Fibroblast of peridontal ligament (primary cell): ENCODE data around the gene CYP4A22.
"Not testable (repeated sequence)": the region's sequence is repeated elsewhere in the genome, so short reads cannot be mapped to it uniquely, and the experiment has no call there.

Source experiments
- DNase-seq: peaks from one replicate; pipeline ENCODE4 v3.0.0-alpha.2; 2010; ENCODE audit errors: extremely low read depth

CYP4A22 gene

DNA sequence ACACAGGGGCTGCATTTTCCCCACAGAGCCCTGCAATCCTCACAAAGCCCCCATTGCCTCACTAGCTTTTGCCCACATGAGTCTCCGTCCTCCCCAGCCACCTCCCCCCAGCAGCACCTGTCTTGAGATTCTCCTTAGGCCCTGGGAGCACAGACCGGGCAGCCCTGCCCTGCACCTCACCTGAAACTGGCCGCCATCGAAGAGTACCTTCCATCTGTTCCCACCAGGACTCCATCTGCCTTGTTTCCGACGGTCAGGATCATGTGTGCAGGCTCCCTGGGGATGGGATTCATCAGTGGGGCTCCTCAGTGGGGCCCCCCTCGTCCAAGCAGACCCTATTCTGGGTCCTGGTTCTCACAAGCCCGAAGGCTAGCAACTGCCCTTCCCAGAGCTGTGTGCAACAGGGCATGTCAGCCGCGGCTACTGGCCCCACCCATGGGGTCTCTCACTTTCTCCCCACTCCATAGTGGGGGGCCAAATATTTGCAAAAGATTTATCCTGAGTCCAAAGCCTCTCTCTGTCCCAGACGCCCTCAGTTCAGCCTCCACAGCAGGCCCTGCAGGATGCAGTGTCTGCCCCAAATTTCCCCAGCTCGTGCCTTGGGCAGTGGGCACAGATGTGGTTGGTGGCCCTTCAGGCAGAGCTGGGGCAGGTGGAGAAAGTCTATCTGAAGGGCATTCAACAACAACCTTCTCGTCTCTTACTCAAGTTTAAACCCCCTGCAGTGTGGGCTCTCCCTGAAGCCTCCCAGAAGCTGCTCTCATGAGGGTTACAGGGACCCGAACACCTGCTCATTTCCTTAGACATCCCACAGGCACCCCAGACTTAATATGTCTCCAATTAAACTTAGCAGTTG is 47.8 kb downstream of the CYP4A22 start:
- DNase-seq = no peak

- no peak for DNase-seq
Measured at GRCh38 chr1:47186267-47187185, 49.3 kb downstream of the CYP4A22 start.

DNA sequence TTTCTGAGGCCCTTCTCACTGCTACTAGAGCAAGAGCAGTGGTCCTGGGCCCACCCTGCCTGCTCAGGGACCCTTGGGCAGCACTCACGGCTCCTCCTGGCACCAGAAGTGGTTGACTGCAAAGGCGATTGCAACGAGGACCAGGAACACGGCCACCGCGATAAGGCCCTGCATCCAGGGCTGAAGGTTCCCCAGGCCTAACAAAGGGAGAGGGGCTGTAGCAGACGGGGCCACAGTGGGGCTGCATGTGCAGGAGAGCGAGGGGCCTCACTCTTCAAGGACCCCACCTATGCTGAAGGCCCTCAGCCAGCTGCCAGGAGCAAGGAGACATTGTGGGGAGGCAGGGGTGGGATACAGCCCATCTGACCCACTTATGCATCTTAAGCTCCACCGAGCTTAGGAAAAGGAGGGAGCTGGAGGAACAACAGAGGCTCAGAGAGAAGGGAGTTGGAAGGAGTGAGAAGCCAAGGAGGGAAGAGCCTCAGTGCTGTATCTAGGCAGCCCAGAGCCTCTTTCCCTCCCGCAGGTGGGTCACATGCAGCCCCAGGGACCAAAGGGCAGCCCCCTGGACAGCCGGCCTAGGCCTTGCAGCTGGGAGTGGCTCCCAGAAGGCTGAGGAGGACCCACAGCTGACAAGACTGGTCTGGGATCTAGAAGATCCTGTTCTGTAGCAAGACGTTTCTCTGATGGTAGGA is 50.1 kb downstream of the CYP4A22 start:
- DNase-seq = no peak

- no peak for DNase-seq
Measured at GRCh38 chr1:47187926-47188250, 50.6 kb downstream of the CYP4A22 start.

DNA sequence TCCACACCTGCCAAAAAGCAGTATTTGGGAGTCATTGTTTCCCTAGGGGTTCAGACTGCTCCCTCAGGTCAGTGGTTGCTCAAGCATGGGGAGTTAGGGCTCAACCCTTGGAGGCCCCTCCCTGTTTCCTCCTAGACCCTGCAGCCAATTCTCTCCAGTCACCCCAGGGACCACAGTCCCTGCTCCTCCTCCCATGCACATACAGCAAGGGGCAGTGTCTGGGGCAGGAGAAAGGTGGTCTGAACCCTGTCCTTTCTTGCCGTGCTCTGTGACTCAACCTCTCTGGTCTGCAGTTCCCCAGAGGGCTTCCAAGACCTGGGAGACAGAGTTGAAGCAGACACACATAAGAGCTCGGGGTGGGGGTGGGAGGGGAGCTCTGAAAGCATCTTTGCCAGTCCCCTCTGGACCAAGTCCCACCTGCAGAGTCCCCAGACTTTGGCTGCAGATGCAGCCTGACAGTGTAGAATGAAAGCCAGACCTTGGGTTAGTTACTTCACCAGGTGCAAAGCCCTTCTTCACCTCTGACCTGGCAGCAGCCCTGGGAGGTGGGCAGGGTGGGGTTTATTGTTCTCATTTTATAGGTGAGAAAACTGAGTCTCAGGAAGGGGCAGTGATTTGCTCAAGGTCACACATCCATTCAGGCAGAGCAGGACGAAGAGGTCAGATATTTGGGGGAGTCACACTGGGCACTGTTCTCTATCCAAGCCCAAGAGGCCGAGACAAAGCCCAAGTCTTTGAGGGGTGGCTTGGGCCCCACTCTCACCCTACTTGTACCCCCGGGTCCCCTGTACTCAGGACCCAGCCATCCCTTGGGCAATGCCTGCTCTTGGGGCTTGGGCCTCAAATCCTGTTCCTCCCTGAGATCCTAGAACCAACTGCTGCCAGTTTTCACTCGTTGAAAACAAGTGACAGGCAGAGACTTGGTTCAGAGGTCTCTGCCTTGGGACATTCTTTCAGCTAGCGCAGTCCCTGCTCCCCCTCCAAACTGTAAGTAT is 51.8 kb downstream of the CYP4A22 start:
- DNase-seq = no peak

- DNase-seq = peak; percentile 28
Measured at GRCh38 chr1:47189844-47190508, 52.7 kb downstream of the CYP4A22 start, which contains the start of gene PDZK1IP1. Gene PDZK1IP1 (minus strand): TSS chr1:47190036. CDS start chr1:47189932, 104 bp downstream.

GRCh38 chr1:47190509-47190855 is 53.2 kb downstream of the CYP4A22 start:
- DNase-seq = no peak

- DNase-seq = no peak
Measured at GRCh38 chr1:47190857-47191256, 53.6 kb downstream of the CYP4A22 start.

DNA sequence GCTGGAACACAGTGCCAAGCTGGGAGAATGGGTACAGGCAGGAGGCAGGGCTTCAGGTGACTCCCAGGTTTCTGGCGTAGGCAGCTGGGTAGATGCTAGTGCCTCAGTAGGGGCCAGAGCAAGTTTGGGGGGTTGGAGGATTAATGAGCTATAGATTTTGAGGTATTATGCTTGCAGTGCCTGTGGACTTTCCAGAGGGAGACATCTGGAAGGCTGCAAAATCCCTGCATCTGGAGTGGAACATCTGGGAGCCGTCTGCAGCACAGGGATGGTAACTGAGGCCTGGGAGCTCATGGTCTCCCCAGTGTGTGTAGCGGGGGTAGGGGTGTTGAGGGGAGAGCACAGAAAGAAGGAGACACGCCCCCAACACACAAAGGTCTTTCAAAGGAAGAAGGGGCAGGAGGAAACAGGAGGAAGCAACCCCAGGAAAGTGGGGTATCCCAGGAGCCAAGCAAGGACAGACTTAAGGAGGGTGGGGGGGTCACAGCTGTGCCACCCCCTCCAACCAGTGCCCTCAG is 54.8 kb downstream of the CYP4A22 start:
- no peak for DNase-seq

GRCh38 chr1:47192458-47193384 is 55.5 kb downstream of the CYP4A22 start:
- peak; percentile 59 for DNase-seq

DNA sequence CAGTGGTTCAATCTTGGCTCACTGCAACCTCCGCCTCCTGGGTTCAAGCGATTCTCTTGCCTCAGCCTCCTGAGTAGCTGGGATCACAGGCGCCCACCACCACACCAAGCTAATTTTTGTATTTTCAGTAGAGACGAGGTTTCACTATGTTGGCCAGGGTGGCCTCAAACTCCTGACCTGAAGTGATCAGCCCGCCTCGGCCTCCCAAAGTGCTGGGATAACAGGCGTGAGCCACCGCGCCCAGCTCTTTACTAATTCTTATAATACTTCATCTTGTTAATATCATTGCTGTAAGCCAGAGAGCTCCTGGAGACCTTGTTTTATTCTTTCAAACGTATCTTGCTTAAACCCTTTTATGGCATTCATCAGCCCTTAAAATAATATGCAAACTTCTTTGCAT is 56.3 kb downstream of the CYP4A22 start:
- not testable (repeated sequence) for DNase-seq

- DNase-seq = no peak
Measured at GRCh38 chr1:47194311-47194710, 57.1 kb downstream of the CYP4A22 start.

GRCh38 chr1:47195981-47196380 is 58.7 kb downstream of the CYP4A22 start:
- not testable (repeated sequence) for DNase-seq

GRCh38 chr1:47196622-47197021 is 59.4 kb downstream of the CYP4A22 start:
- DNase-seq = no peak

DNA sequence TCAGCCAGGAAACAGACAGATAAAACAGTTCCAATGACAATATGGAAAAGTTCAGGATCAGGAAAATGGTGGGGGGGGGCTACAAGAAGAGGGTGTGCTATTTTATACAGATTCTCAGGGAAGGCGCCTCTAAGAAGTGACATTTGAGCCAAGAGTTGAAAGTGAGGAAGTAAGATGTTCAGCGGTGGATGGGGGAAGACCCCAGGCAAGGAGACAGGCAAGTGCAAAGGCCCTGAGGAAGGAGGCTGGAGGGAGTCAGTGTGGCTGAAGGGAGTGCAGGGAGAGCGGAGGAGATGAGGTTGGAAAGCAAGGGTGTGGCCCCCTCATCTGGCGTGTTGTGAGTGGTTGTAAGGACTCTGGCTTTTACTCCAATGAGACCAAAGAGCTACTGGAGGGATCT is 61.0 kb downstream of the CYP4A22 start:
- DNase-seq = no peak
